ENCODE results near the gene POU2AF1. TPM values are rescaled to one million over a fixed set of nuclear protein-coding genes. Genes with fewer than 3 reads are reported as not detected.

The POU2AF1 gene
- total and polyA plus RNA-seq, 8 donors = 0.38 to 4.5 (median 0.98) TPM

GRCh38 chr11:111306321-111306720 is 72.8 kb downstream of the POU2AF1 start:
- no peak overlapping the region for H3K4me3 ChIP-seq
- TF ChIP-seq, protein P1, sequence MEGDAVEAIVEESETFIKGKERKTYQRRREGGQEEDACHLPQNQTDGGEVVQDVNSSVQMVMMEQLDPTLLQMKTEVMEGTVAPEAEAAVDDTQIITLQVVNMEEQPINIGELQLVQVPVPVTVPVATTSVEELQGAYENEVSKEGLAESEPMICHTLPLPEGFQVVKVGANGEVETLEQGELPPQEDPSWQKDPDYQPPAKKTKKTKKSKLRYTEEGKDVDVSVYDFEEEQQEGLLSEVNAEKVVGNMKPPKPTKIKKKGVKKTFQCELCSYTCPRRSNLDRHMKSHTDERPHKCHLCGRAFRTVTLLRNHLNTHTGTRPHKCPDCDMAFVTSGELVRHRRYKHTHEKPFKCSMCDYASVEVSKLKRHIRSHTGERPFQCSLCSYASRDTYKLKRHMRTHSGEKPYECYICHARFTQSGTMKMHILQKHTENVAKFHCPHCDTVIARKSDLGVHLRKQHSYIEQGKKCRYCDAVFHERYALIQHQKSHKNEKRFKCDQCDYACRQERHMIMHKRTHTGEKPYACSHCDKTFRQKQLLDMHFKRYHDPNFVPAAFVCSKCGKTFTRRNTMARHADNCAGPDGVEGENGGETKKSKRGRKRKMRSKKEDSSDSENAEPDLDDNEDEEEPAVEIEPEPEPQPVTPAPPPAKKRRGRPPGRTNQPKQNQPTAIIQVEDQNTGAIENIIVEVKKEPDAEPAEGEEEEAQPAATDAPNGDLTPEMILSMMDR (IDR thresholded peaks at IDR 0.05) = no peak
- no peaks in the 10 kb centered on the region for H3K9me3 ChIP-seq
- intact Hi-C loops (cut with DNase I) = no loop called here
- H3K27me3 ChIP-seq = peaks cover 0 to 7% of the 10 kb centered on the region in 2 donors
- H3K36me3 ChIP-seq = no peaks in the 10 kb centered on the region
- ATAC-seq (no peak), DNase-seq (no peak)
- H3K27ac ChIP-seq = no peak overlapping the region
- H3K4me1 ChIP-seq = peaks cover 0 to 9% of the 10 kb centered on the region in 2 donors

DNA sequence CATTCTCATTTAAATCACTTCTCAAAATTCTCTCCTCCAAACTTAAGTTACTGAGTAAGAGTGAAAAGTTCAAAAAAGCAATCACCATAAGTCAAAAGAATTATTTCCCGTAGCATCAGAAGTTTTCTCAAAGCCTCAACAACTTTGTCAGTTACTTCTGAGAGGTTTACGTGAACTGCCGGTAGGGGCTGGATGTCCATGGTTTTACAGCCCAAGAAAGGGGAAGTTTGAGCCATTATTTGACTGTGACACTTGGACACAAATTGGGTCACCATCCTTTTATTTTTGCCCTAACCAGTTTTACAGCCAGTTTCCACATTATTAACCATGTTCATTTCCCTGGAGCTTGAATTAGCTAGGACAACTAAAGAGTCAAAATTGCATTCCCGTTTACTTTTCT is 73.2 kb downstream of the POU2AF1 start:
- Histone ChIP-seq H3K27me3 (peaks cover 0 to 8% of the 10 kb centered on the region in 2 donors), H3K4me3 (no peak overlapping the region), H3K36me3 (no peaks in the 10 kb centered on the region), H3K27ac (no peak overlapping the region), H3K4me1 (peaks cover 0 to 12% of the 10 kb centered on the region in 2 donors), H3K9me3 (no peaks in the 10 kb centered on the region)
- TF ChIP-seq, protein P1 (IDR thresholded peaks at IDR 0.05) = no peak
- intact Hi-C loops (cut with DNase I) = no loop called here
- DNase-seq (no peak), ATAC-seq (no peak)

DNA sequence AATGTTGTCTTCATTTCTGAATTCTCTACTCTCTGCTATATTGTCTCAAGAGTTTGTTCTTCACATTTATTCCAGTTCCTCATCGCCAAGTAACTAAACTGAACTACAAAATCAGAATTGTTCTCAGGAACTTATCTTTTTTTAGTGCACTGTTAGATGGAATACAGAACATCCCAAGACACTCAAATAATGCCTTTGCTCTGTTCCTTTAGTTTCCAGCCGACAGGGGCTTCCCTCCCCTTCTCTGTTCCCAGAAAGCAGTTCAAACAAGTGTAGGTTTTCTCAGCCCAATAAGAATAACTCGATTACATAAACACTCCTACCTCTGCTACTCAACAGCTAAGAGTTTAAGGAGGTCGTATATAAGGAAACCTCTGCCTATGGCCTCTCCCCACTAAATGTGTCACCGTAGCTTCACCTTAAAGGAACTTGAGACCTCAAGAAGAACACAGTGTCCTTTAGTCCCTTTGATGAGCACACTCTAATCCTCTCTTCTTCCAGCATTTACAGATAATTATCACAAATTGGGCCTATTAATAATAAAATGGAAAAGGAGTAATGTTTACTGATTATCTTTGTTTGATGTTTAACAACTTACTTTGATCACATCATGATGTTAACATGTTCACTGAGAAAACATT is 73.8 kb downstream of the POU2AF1 start:
- TF ChIP-seq, protein P1 (IDR thresholded peaks at IDR 0.05) = no peak
- DNase-seq (no peak), ATAC-seq (no peak)
- intact Hi-C loops (cut with DNase I) = no loop called here
- Histone ChIP-seq H3K9me3 (no peaks in the 10 kb centered on the region), H3K4me1 (peaks cover 0 to 12% of the 10 kb centered on the region in 2 donors), H3K36me3 (no peaks in the 10 kb centered on the region), H3K27me3 (peaks cover 0 to 14% of the 10 kb centered on the region in 2 donors), H3K4me3 (no peak overlapping the region), H3K27ac (no peak overlapping the region)

DNA sequence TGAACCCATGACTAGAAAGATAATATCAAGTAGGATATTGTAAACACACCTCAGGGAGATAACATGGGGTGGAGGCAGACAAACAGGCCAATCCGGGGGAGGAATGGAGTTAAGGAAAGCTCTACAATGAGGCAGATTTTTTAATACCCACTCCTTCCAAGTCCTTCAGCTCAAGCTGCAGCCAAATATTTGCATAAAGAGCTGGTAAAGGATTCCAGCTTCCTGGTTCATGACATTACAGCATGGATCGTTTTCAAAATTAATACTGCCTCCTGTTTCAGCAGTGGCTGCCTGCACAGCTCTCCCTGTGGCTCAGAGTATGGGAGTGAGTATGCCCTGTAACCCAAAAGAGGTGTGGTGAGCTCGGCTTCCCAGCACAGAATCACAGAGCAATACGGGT is 75.6 kb downstream of the POU2AF1 start:
- ATAC-seq (peak; percentile 67), DNase-seq (peak in 3 of 4 donors; percentile 53 to 79 (median 53))
- H3K4me1 ChIP-seq = peaks cover 0 to 26% of the 10 kb centered on the region in 2 donors
- TF ChIP-seq, protein P1 (IDR thresholded peaks at IDR 0.05) = no peak
- no peaks in the 10 kb centered on the region for H3K36me3 ChIP-seq
- intact Hi-C loops (cut with DNase I) = no loop called here
- H3K27ac ChIP-seq = peak overlapping the region; percentile 27 to 49
- H3K4me3 ChIP-seq = no peak overlapping the region
- H3K9me3 ChIP-seq = no peaks in the 10 kb centered on the region
- peaks cover 0 to 32% of the 10 kb centered on the region in 2 donors for H3K27me3 ChIP-seq

DNA sequence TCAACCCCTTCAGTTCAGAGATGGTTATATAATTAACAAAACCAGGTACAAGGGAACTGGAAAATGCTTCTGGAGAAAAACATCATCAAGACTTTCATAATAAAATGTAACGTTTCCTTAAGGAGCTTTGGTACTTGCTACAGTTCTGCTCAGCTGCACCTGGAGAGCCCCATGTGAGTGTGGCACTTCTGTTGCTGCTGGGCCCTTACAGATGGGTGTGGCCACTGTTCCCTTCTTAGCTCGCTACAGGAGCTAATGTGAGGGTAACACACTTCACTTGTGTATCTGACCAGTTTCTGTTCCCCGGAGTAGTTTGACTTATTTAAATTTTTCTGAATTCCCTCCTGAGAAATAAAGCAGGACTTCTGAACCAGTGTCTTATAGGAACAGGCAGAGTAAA is 76.8 kb downstream of the POU2AF1 start:
- peak in 2 of 4 donors; percentile 69 to 79 for DNase-seq
- Histone ChIP-seq H3K4me1 (peaks cover 0 to 29% of the 10 kb centered on the region in 2 donors), H3K4me3 (no peak overlapping the region), H3K27ac (peak overlapping the region; percentile 49 to 57), H3K9me3 (no peaks in the 10 kb centered on the region), H3K27me3 (peaks cover 0 to 37% of the 10 kb centered on the region in 2 donors), H3K36me3 (no peaks in the 10 kb centered on the region)
- intact Hi-C loops (cut with DNase I) = no loop called here
- peak; percentile 68 for ATAC-seq
- TF ChIP-seq, protein P1 (IDR thresholded peaks at IDR 0.05) = no peak

Small RNAs within 50 kb of the gene (microRNA-seq; reads per million reads assigned to microRNA genes)
- gene MIR4491 = 0 reads per million in 2 donors

Other genes with a start within 250 kb of the POU2AF1 start
- gene POU2AF2, start 133.6 kb downstream of the POU2AF1 start, total RNA-seq = not detected
- gene POU2AF2, start 133.6 kb downstream of the POU2AF1 start, polyA plus RNA-seq (ENCODE audit: insufficient read length in 6 of 6) = under 1 TPM; 0.13 to 0.35 (median 0.21) TPM
- 1 to 10 TPM; 2.7 to 2.8 TPM for gene POU2AF3, start 80.7 kb downstream of the POU2AF1 start, total RNA-seq
- 10 to 100 TPM in 4 of 6 donors, 1 to 10 TPM in 2; 8.7 to 14.4 (median 11.1) TPM for gene POU2AF3, start 80.7 kb downstream of the POU2AF1 start, polyA plus RNA-seq (ENCODE audit: insufficient read length in 6 of 6)
- gene BTG4, start 133.1 kb upstream of the POU2AF1 start, total RNA-seq = not detected
- gene BTG4, start 133.1 kb upstream of the POU2AF1 start, polyA plus RNA-seq (ENCODE audit: insufficient read length in 6 of 6) = under 1 TPM in 2 of 6 donors, not detected in 4; 0.20 to 0.43 TPM
- gene HOATZ, start 135.5 kb upstream of the POU2AF1 start, total RNA-seq = 1 to 10 TPM in 1 of 2 donors, not detected in 1; 6.9 TPM
- 10 to 100 TPM in 2 of 6 donors, 1 to 10 TPM in 4; 2.0 to 13.7 (median 9.0) TPM for gene HOATZ, start 135.5 kb upstream of the POU2AF1 start, polyA plus RNA-seq (ENCODE audit: insufficient read length in 6 of 6)
- gene LAYN, start 161.4 kb upstream of the POU2AF1 start, total RNA-seq = 10 to 100 TPM in 1 of 2 donors, 1 to 10 TPM in 1; 9.6 to 19.8 TPM
- gene LAYN, start 161.4 kb upstream of the POU2AF1 start, polyA plus RNA-seq (ENCODE audit: insufficient read length in 6 of 6) = 10 to 100 TPM; 12.3 to 18.2 (median 15.9) TPM
- gene SIK2, start 223.2 kb upstream of the POU2AF1 start, total RNA-seq = 10 to 100 TPM; 23.3 to 32.3 TPM
- 10 to 100 TPM; 28.3 to 35.1 (median 31.1) TPM for gene SIK2, start 223.2 kb upstream of the POU2AF1 start, polyA plus RNA-seq (ENCODE audit: insufficient read length in 6 of 6)

Data from left lung (tissue), 10 donors.